HepG2 (cell line): ENCODE data around the gene CAMTA1.

ENCODE experiments used
- CEBPB ChIP-seq: IDR thresholded peaks from 2 replicates; pipeline ENCODE4 v1.6.1; 2011; ENCODE audit warnings: low read depth, low read length, improper control_type of control experiment, borderline replicate concordance
- CTCF ChIP-seq: sonication (generic); formaldehyde crosslinking; IDR thresholded peaks from 2 replicates; pipeline ENCODE4 v1.5.0; 2020; ENCODE audit warnings: mild to moderate bottlenecking, missing genetic modification reagents, moderate library complexity
- HIVEP1 ChIP-seq: sonication (generic); formaldehyde crosslinking; IDR thresholded peaks from 2 replicates; pipeline ENCODE4 v1.4.0; 2020; ENCODE audit warnings: mild to moderate bottlenecking, missing genetic modification reagents
- MAX ChIP-seq: IDR thresholded peaks from 2 replicates; pipeline ENCODE4 v1.6.1; 2012; ENCODE audit warnings: inconsistent platforms
- MYC ChIP-seq: sonication (generic); formaldehyde crosslinking; IDR thresholded peaks from 2 replicates; pipeline ENCODE4 v1.9.0; 2021; ENCODE audit warnings: missing genetic modification reagents, borderline replicate concordance
- PHB2 ChIP-seq: fragments of 450-650 bp; IDR thresholded peaks from 2 replicates; pipeline ENCODE4 v1.6.1; 2018; ENCODE audit not compliant: partially characterized antibody
- POLR2A ChIP-seq, 2 experiments: IDR thresholded peaks; 2 replicates each; pipeline ENCODE4 v1.6.1; 2011; ENCODE audit warnings: low read depth in 2 of 2, low read length in 2 of 2, mild to moderate bottlenecking in 1 of 2, moderate library complexity in 1 of 2; ENCODE audit not compliant: insufficient read depth in 1 of 2
- POLR2G ChIP-seq: fragments of 200-400 bp; formaldehyde crosslinking; IDR thresholded peaks from 2 replicates; pipeline ENCODE4 v1.6.1; 2018; ENCODE audit warnings: mild to moderate bottlenecking, low read depth, low read length, moderate library complexity
- PREB ChIP-seq: sonication (generic); formaldehyde crosslinking; IDR thresholded peaks from 2 replicates; pipeline ENCODE4 v1.4.0; 2020; ENCODE audit warnings: missing genetic modification reagents
- RELA ChIP-seq: sonication (generic); formaldehyde crosslinking; IDR thresholded peaks from 2 replicates; pipeline ENCODE4 v1.4.0; 2020; ENCODE audit warnings: missing genetic modification reagents
- SRSF4 ChIP-seq: fragments of 200-400 bp; formaldehyde crosslinking; IDR thresholded peaks from one replicate; pipeline ENCODE4 v1.6.1; 2018; ENCODE audit warnings: mild to moderate bottlenecking, low read depth, low read length, moderate library complexity; ENCODE audit not compliant: poor library complexity, severe bottlenecking
- TF ChIP-seq, protein P1 (sequence below), 2 experiments: fragments of 450-650 bp in 1 of 2; sonication (generic) in 1 of 2; formaldehyde crosslinking in 1 of 2; IDR thresholded peaks; 2 replicates each; pipeline versions ENCODE4 v1.6.1 to v1.8.0; 2016 to 2022; ENCODE audit warnings: antibody characterized with exemption in 1 of 2, mild to moderate bottlenecking in 1 of 2, missing genetic modification reagents in 1 of 2

- TF ChIP-seq, protein P1, sequence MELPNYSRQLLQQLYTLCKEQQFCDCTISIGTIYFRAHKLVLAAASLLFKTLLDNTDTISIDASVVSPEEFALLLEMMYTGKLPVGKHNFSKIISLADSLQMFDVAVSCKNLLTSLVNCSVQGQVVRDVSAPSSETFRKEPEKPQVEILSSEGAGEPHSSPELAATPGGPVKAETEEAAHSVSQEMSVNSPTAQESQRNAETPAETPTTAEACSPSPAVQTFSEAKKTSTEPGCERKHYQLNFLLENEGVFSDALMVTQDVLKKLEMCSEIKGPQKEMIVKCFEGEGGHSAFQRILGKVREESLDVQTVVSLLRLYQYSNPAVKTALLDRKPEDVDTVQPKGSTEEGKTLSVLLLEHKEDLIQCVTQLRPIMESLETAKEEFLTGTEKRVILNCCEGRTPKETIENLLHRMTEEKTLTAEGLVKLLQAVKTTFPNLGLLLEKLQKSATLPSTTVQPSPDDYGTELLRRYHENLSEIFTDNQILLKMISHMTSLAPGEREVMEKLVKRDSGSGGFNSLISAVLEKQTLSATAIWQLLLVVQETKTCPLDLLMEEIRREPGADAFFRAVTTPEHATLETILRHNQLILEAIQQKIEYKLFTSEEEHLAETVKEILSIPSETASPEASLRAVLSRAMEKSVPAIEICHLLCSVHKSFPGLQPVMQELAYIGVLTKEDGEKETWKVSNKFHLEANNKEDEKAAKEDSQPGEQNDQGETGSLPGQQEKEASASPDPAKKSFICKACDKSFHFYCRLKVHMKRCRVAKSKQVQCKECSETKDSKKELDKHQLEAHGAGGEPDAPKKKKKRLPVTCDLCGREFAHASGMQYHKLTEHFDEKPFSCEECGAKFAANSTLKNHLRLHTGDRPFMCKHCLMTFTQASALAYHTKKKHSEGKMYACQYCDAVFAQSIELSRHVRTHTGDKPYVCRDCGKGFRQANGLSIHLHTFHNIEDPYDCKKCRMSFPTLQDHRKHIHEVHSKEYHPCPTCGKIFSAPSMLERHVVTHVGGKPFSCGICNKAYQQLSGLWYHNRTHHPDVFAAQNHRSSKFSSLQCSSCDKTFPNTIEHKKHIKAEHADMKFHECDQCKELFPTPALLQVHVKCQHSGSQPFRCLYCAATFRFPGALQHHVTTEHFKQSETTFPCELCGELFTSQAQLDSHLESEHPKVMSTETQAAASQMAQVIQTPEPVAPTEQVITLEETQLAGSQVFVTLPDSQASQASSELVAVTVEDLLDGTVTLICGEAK (IDR thresholded peaks at IDR 0.05) = no peak
- TF ChIP-seq, protein P1 (CRISPR knock-in tag; IDR thresholded peaks at IDR 0.05) = no peak
- TF ChIP-seq SRSF4 (no peak), MAX (no peak), PREB (CRISPR knock-in tag) (no peak), HIVEP1 (CRISPR knock-in tag) (no peak), POLR2G (no peak), CEBPB (no peak), PHB2 (no peak), POLR2A (IDR thresholded peaks at IDR 0.05; ENCODE audit: insufficient read depth in 1 of 2, low read depth in 2 of 2, low read length in 2 of 2) (no peak), RELA (CRISPR knock-in tag) (no peak), CTCF (no peak), MYC (no peak)
Measured at GRCh38 chr1:7192453-7192852, 407.2 kb downstream of the CAMTA1 start.
